IMR-90 (cell line): Measurements from ENCODE around the gene ZNF80. TPM values are rescaled to one million over a fixed set of nuclear protein-coding genes. Genes with fewer than 3 reads are reported as not detected.

Experiments used
- ATAC-seq: fragments of 200-7000 bp; cut with Tn5 transposase; 2 replicates; pipeline ENCODE4 v1.9.1; 2020; ENCODE audit warnings: low read depth, mild to moderate bottlenecking, moderate library complexity
- BruUV-seq: library from RNA; stranded (reverse); fragments of 400-500 nt; replicated peaks from 2 replicates; lab custom pipeline; 2021; lab: Mats Ljungman, UMichigan
- CTCF ChIA-PET: fragments of 300-600 bp; formaldehyde crosslinking; extraction: SDS; loops from one replicate; lab custom pipeline; 2021; ENCODE audit warnings: antibody characterized with exemption; lab: Yijun Ruan, JAX
- POLR2A ChIA-PET: fragments of 300-600 bp; sonication (Branson Sonifier 250); formaldehyde crosslinking; loops from one replicate; lab custom pipeline; 2022; ENCODE audit warnings: antibody characterized with exemption; ENCODE audit not compliant: unreplicated experiment; lab: Charles Lee
- DNase-seq: peaks from one replicate; pipeline ENCODE4 v3.0.0; 2013
- H2AFZ ChIP-seq: replicated peaks from 2 replicates; pipeline ENCODE3; 2013; ENCODE audit warnings: low read length, mild to moderate bottlenecking; ENCODE audit not compliant: poor library complexity
- H2AK5ac ChIP-seq: 2 replicates; pipeline ENCODE4 v1.6.1; 2013; ENCODE audit warnings: low read depth, low read length, inconsistent platforms
- H2AK9ac ChIP-seq: replicated peaks from 2 replicates; pipeline ENCODE3; 2013; ENCODE audit warnings: mild to moderate bottlenecking, low read depth, low read length, moderate library complexity; ENCODE audit not compliant: poor library complexity
- H2BK120ac ChIP-seq: 2 replicates; pipeline ENCODE4 v1.6.1; 2013; ENCODE audit warnings: low read depth, low read length, inconsistent platforms
- H2BK15ac ChIP-seq: 3 replicates; pipeline ENCODE4 v1.6.1; 2013; ENCODE audit warnings: low read depth, low read length, inconsistent platforms
- H2BK20ac ChIP-seq: 2 replicates; pipeline ENCODE4 v1.6.1; 2013; ENCODE audit warnings: low read depth, mild to moderate bottlenecking, inconsistent platforms, low read length, moderate library complexity
- H2BK5ac ChIP-seq: 2 replicates; pipeline ENCODE4 v1.6.1; 2013; ENCODE audit warnings: mild to moderate bottlenecking, low read depth, low read length, inconsistent platforms; ENCODE audit not compliant: poor library complexity, severe bottlenecking
- H3K14ac ChIP-seq: replicated peaks from 2 replicates; pipeline ENCODE4 v1.6.1; 2013; ENCODE audit warnings: low read depth, low read length, inconsistent platforms
- H3K18ac ChIP-seq: 2 replicates; pipeline ENCODE4 v1.6.1; 2013; ENCODE audit warnings: low read depth, low read length, control low read depth
- H3K23ac ChIP-seq: 2 replicates; pipeline ENCODE4 v1.6.1; 2013; ENCODE audit warnings: low read depth, low read length, inconsistent platforms
- H3K27ac ChIP-seq: 2 replicates; pipeline ENCODE4 v1.5.1; 2013; ENCODE audit warnings: mild to moderate bottlenecking, control low read depth, low read length; ENCODE audit not compliant: insufficient read depth
- H3K27me3 ChIP-seq: 2 replicates; pipeline ENCODE4 v1.6.1; 2013; ENCODE audit warnings: low read length; ENCODE audit not compliant: control insufficient read depth, insufficient read depth
- H3K36me3 ChIP-seq: 2 replicates; pipeline ENCODE4 v1.6.1; 2013; ENCODE audit warnings: low read length, mixed read lengths; ENCODE audit not compliant: control insufficient read depth, insufficient read depth
- H3K4ac ChIP-seq: 2 replicates; pipeline ENCODE4 v1.6.1; 2013; ENCODE audit warnings: low read depth, low read length, inconsistent platforms
- H3K4me1 ChIP-seq: 2 replicates; pipeline ENCODE4 v1.6.1; 2013; ENCODE audit warnings: low read length, mixed read lengths; ENCODE audit not compliant: control insufficient read depth, insufficient read depth
- H3K4me2 ChIP-seq: 2 replicates; pipeline ENCODE4 v1.6.1; 2013; ENCODE audit warnings: low read depth, mild to moderate bottlenecking, control low read depth, low read length, moderate library complexity
- H3K4me3 ChIP-seq: 2 replicates; pipeline ENCODE4 v1.5.1; 2013; ENCODE audit warnings: low read depth, mild to moderate bottlenecking, control low read depth, low read length, moderate library complexity; ENCODE audit not compliant: insufficient read depth
- H3K56ac ChIP-seq: 2 replicates; pipeline ENCODE4 v1.6.1; 2013; ENCODE audit warnings: low read length, inconsistent platforms; ENCODE audit not compliant: insufficient read depth; ENCODE audit errors: extremely low read depth
- H3K79me1 ChIP-seq, 2 experiments: 2 replicates each; pipeline ENCODE4 v1.6.1; 2013; ENCODE audit warnings: low read length in 2 of 2, inconsistent platforms in 1 of 2, low read depth in 1 of 2
- H3K9ac ChIP-seq: 2 replicates; pipeline ENCODE4 v1.6.1; 2013; ENCODE audit warnings: low read depth, low read length, control low read depth
- H3K9me1 ChIP-seq: 2 replicates; pipeline ENCODE4 v1.6.1; 2013; ENCODE audit warnings: low read length, inconsistent platforms; ENCODE audit not compliant: insufficient read depth
- H3K9me3 ChIP-seq: 2 replicates; pipeline ENCODE4 v1.6.1; 2013; ENCODE audit warnings: low read length; ENCODE audit not compliant: control insufficient read depth, insufficient read depth
- H4K20me1 ChIP-seq: 2 replicates; pipeline ENCODE4 v1.6.1; 2013; ENCODE audit warnings: low read length, inconsistent platforms; ENCODE audit not compliant: insufficient read depth
- H4K5ac ChIP-seq: 2 replicates; pipeline ENCODE4 v1.6.1; 2013; ENCODE audit warnings: mild to moderate bottlenecking, low read depth, low read length, control low read depth
- H4K8ac ChIP-seq, 2 experiments: 2 replicates each; pipeline ENCODE4 v1.6.1; 2013; ENCODE audit warnings: low read depth in 2 of 2, low read length in 2 of 2, control low read depth in 1 of 2, inconsistent platforms in 1 of 2
- H4K91ac ChIP-seq: 2 replicates; pipeline ENCODE4 v1.6.1; 2013; ENCODE audit warnings: low read depth, low read length, inconsistent platforms; ENCODE audit not compliant: insufficient read depth
- SMC3 ChIP-seq: fragments of 150-350 bp; IDR thresholded peaks from 2 replicates; pipeline ENCODE4 v1.6.1; 2016; ENCODE audit warnings: low read depth, mild to moderate bottlenecking, antibody characterized with exemption, low read length, moderate library complexity
- WGBS, 2 experiments: methylation state at CpG; one replicate each; pipeline versions ENCODE4 v1.1.5 to v1.1.7; 2013; ENCODE audit warnings: missing lambda C conversion rate in 2 of 2; ENCODE audit not compliant: insufficient read length in 1 of 2; ENCODE audit errors: extremely low coverage in 2 of 2; 5-methylcytosine and 5-hydroxymethylcytosine counted together
- dilution Hi-C: fragments of 300-500 bp; cut with HindIII; formaldehyde crosslinking; loops from one replicate; pipeline ENCODE4 v1.14.3; 2018; ENCODE audit warnings: low sequenced_read_pairs; ENCODE audit not compliant: unreplicated experiment
- in situ Hi-C: fragments of 300-500 bp; cut with MboI; formaldehyde crosslinking; loops from 3 replicates; pipeline ENCODE4 v1.14.3; 2019; ENCODE audit warnings: low sequenced_read_pairs, inconsistent platforms, mixed read lengths
- intact Hi-C: fragments of 100-400 bp; cut with micrococcal nuclease; formaldehyde crosslinking; loops from 2 replicates; pipeline ENCODE4 v1.10.0; 2022
- polyA plus RNA-seq, 3 experiments: library from polyadenylated mRNA; depleted of rRNA; stranded (reverse); fragments of >200 nt; gene quantifications; 2 replicates each; pipeline ENCODE4 v1.2.3, GENCODE V29; 2012; ENCODE audit warnings: low replicate concordance in 1 of 3
- total RNA-seq: library from RNA; depleted of rRNA; stranded (reverse); fragments of >200 nt; gene quantifications from 2 replicates; pipeline ENCODE4 v1.2.3, GENCODE V29; 2012

Gene ZNF80
- total and polyA plus RNA-seq, 2 of the 4 experiments (the other 2 are of a cell fraction): not detected

DNA sequence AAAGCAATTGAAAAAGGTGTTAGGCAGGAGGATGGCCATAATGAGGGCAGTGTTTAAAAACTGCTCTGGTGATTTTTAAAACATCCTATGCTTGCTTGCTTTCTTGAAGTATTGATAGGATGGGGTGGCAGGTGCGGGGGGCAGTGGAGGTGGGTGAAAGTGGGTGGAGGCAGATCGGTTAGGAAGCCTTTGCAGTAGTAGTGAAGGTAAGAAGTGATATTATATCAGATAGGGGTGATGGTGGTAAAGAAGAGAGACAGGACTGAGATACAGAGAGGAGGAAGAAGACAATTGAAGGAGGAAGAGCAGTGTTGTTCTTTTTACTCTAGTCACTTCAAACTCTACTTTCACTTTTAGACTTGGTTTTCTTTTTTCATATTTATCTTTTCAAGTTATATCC is 11.1 kb downstream of the ZNF80 start:
- Histone ChIP-seq H3K18ac (no peak overlapping the region), H4K20me1 (no peaks in the 10 kb centered on the region), H3K4me1 (no peaks in the 10 kb centered on the region), H3K27ac (no peak overlapping the region), H4K91ac (no peak overlapping the region), H4K5ac (no peak overlapping the region), H3K4ac (no peak overlapping the region), H2BK20ac (no peak overlapping the region), H3K36me3 (no peaks in the 10 kb centered on the region), H2BK15ac (no peak overlapping the region), H2BK5ac (no peak overlapping the region), H3K4me3 (no peak overlapping the region), H3K56ac (no peak overlapping the region), H3K79me1 (no peaks in the 10 kb centered on the region), H3K23ac (no peak overlapping the region), H3K4me2 (no peak overlapping the region), H2AFZ (no peak overlapping the region), H2AK5ac (no peak overlapping the region), H3K14ac (no peak overlapping the region), H3K9me3 (peaks cover 4% of the 10 kb centered on the region), H4K8ac (no peak overlapping the region), H3K27me3 (peaks cover 5% of the 10 kb centered on the region), H3K9me1 (no peaks in the 10 kb centered on the region), H2BK120ac (no peak overlapping the region), H3K9ac (no peak overlapping the region), H2AK9ac (no peak overlapping the region)
- in situ Hi-C loops: no loop called here
- POLR2A ChIA-PET: no interaction called here
- BruUV-seq: no TSS peak
- ATAC-seq: no peak
- dilution Hi-C loops: no loop called here
- intact Hi-C loops: no loop called here
- DNase-seq: no peak
- no peak for TF ChIP-seq SMC3
- 53% methylated on average over 2 of the region's 2 CpGs; no CpG with 5 or more reads in 1 of the 2 experiments for WGBS, 2 experiments
- CTCF ChIA-PET: no interaction called here
